IMR-90 (cell line): ENCODE results near the gene RAB31.

Experiments used
- FOS ChIP-seq: fragments of 150-350 bp; IDR thresholded peaks from 2 replicates; pipeline ENCODE4 v1.6.1; 2016; ENCODE audit warnings: low read depth, low read length
- MAZ ChIP-seq: IDR thresholded peaks from 2 replicates; pipeline ENCODE4 v1.6.1; 2012; ENCODE audit warnings: low read depth, mild to moderate bottlenecking, low read length, improper control_type of control experiment, moderate library complexity, borderline replicate concordance
- POLR2A ChIP-seq: IDR thresholded peaks from 2 replicates; pipeline ENCODE4 v1.6.1; 2012; ENCODE audit warnings: mild to moderate bottlenecking, low read depth, low read length

GRCh38 chr18:9877655-9878014 is 169.5 kb downstream of the RAB31 start:
- TF ChIP-seq POLR2A (no peak), MAZ (no peak), FOS (no peak)
